Peyer's patch (tissue), 4 donors: Measurements from ENCODE around the gene CCDC85B. TPM values are rescaled to one million over a fixed set of nuclear protein-coding genes. Genes with fewer than 3 reads are reported as not detected.

ENCODE experiments used
- DNase-seq, 3 donors: peaks; one replicate each; pipeline ENCODE4 v3.0.0-alpha.2; 2017 to 2019
- H3K27ac ChIP-seq, 4 donors: fragments of 200-600 bp; sonication (generic); one replicate each; pipeline ENCODE4 v1.5.1; 2016 to 2019
- H3K27me3 ChIP-seq, 2 donors: fragments of 200-600 bp; sonication (generic); one replicate each; pipeline ENCODE4 v1.5.1; 2019
- H3K36me3 ChIP-seq, 3 donors: fragments of 200-600 bp; sonication (generic); one replicate each; pipeline ENCODE4 v1.5.1; 2016 to 2019
- H3K4me1 ChIP-seq, 4 donors: fragments of 200-600 bp; sonication (generic); one replicate each; pipeline ENCODE4 v1.5.1; 2016 to 2019
- H3K4me3 ChIP-seq, 4 donors: fragments of 200-600 bp; sonication (generic); 1 replicate in 3 of 4; 2 replicates in 1 of 4; pipeline ENCODE4 v1.5.1; 2016 to 2019; ENCODE audit warnings: mild to moderate bottlenecking in 1 of 4
- H3K9me3 ChIP-seq, 4 donors: fragments of 200-600 bp; sonication (generic); one replicate each; pipeline ENCODE4 v1.5.1; 2016 to 2019; ENCODE audit warnings: mild to moderate bottlenecking in 1 of 4
- POLR2A ChIP-seq, 2 donors: fragments of 450-650 bp; IDR thresholded peaks; one replicate each; pipeline ENCODE4 v1.5.1; 2017; ENCODE audit warnings: antibody characterized with exemption in 2 of 2, mild to moderate bottlenecking in 2 of 2, moderate library complexity in 2 of 2
- total RNA-seq, 4 donors: library from RNA; depleted of rRNA; stranded (reverse); fragments of >200 nt; gene quantifications; one replicate each; pipeline ENCODE4 v1.1.0, GENCODE V29; 2016
- TF ChIP-seq, protein P1 (sequence below), 6 experiments: fragments of 450-650 bp in 4 of 6; fragments of 200-600 bp in 2 of 6; sonication (generic) in 1 of 6; IDR thresholded peaks; one replicate each; pipeline ENCODE4 v1.5.1; 2017 to 2019; ENCODE audit warnings: antibody characterized with exemption in 6 of 6, mild to moderate bottlenecking in 3 of 6, moderate library complexity in 1 of 6

Gene CCDC85B
- total RNA-seq, 4 donors from 2014 or later = 3.5 to 12.4 (median 7.4) TPM

DNA sequence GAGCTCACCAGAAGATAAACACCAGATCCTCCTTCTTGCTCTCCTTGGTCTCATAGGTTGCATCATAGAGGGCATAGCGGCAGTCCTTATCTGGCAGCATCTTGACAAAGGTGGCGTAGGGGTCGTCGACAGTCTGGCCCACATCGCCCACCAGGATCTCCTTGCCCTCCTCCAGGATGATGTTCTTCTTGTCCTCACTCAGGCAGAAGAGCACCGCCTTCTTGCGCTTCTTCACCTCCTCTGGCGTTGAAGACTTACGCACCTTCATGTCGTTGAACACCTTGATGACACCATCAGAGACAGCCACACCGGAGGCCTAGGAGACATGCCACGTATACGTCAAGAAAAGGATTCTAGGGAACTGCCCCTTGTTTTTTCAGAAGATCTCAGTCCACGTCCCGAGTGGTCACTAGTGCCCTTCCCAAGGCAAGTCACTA lies 34.5 kb upstream of the CCDC85B start:
- peaks cover 0 to 52% (median 0%) of the 10 kb centered on the region in 3 donors for H3K36me3 ChIP-seq
- peaks cover 16 to 50% (median 17%) of the 10 kb centered on the region in 4 donors for H3K4me1 ChIP-seq

DNA sequence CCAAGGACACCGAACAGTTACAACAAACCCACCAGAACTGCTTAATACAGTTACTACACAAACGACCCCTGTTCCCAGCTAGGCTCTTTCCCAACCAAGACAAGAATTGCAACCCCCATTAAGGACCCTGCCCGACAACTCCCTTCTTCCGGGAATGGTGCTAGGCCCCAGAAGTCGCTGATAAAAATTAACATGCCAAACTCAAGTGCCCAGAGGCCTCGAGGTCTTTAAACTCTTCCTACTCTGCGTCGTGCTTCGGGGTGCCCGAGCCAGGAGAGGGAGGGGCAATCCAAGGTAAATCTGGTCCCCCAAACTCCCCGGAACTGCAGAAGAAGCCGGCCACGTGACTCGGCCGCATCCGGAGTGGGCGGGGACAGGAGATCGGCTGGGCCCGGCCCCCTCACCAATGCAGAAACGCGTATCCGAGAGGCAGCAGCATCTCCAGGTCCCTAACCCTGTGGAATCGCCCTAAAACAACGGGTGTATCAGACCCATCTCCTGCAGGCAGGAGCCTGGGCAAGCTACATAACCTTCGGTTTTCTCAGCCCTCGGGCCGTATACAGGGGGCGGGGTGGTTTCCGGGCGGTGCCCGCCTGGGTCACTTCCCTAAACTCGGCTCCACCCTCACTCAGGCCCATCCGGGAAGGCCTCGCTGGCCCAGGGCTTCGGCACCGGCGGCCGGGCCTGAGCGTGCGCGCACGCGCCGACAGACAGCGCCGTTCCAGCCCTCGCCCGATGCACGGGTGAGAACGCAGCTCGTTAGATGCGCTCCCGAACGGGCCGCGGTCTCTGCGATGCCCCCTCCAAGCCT lies 33.6 kb upstream of the CCDC85B start:
- Histone ChIP-seq H3K9me3 (no peaks in the 10 kb centered on the region), H3K4me1 (peaks cover 13 to 54% (median 19%) of the 10 kb centered on the region in 4 donors), H3K27me3 (no peaks in the 10 kb centered on the region), H3K27ac (peak overlapping the region; percentile 95 to 99 (median 97)), H3K36me3 (peaks cover 0 to 47% (median 0%) of the 10 kb centered on the region in 3 donors), H3K4me3 (peak overlapping the region; percentile 80 to 97 (median 90))
- peak; percentile 55 to 72 for TF ChIP-seq POLR2A (IDR thresholded peaks at IDR 0.05)
- TF ChIP-seq, protein P1, sequence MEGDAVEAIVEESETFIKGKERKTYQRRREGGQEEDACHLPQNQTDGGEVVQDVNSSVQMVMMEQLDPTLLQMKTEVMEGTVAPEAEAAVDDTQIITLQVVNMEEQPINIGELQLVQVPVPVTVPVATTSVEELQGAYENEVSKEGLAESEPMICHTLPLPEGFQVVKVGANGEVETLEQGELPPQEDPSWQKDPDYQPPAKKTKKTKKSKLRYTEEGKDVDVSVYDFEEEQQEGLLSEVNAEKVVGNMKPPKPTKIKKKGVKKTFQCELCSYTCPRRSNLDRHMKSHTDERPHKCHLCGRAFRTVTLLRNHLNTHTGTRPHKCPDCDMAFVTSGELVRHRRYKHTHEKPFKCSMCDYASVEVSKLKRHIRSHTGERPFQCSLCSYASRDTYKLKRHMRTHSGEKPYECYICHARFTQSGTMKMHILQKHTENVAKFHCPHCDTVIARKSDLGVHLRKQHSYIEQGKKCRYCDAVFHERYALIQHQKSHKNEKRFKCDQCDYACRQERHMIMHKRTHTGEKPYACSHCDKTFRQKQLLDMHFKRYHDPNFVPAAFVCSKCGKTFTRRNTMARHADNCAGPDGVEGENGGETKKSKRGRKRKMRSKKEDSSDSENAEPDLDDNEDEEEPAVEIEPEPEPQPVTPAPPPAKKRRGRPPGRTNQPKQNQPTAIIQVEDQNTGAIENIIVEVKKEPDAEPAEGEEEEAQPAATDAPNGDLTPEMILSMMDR (IDR thresholded peaks at IDR 0.05) = no peak
- peak; percentile 90 to 95 (median 95) for DNase-seq

More for the DNA sequence above, 34.5 kb upstream of the CCDC85B start:
- Histone ChIP-seq H3K27me3 (no peaks in the 10 kb centered on the region), H3K27ac (peak overlapping the region; percentile 95 to 99 (median 97)), H3K4me3 (peak overlapping the region; percentile 80 to 97 (median 90)), H3K9me3 (no peaks in the 10 kb centered on the region)
- DNase-seq = peak in 2 of 3 donors; percentile 46 to 52
- peak in 1 of 2 donors; percentile 14 for TF ChIP-seq POLR2A (IDR thresholded peaks at IDR 0.05)
- TF ChIP-seq, protein P1 (IDR thresholded peaks at IDR 0.05) = no peak

DNA sequence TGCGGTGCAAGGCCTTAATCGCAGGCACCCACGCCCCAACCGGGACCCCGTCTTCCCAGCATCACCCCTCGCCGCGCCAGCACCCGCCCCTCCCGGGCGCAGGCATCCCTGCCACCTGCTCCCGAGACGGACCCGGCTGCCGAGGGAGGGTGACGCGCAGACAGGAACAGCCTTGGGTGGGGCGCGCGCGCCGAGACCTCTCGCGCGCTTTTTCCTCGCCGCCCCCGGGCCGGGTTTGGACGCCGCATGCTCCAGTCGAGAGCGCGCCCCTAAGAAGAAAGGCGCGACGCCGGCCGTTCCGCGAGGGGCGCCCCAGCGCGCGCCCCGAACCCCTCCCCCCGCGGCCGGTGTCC lies 33.0 kb upstream of the CCDC85B start:
- TF ChIP-seq, protein P1 (IDR thresholded peaks at IDR 0.05) = no peak
- no peak for TF ChIP-seq POLR2A (IDR thresholded peaks at IDR 0.05)
- peak; percentile 50 to 79 (median 73) for DNase-seq
- Histone ChIP-seq H3K4me3 (peak overlapping the region; percentile 80 to 97 (median 90)), H3K9me3 (no peaks in the 10 kb centered on the region), H3K36me3 (peaks cover 0 to 47% (median 0%) of the 10 kb centered on the region in 3 donors), H3K27ac (peak overlapping the region; percentile 95 to 99 (median 97)), H3K4me1 (peaks cover 7 to 54% (median 19%) of the 10 kb centered on the region in 4 donors), H3K27me3 (no peaks in the 10 kb centered on the region)

DNA sequence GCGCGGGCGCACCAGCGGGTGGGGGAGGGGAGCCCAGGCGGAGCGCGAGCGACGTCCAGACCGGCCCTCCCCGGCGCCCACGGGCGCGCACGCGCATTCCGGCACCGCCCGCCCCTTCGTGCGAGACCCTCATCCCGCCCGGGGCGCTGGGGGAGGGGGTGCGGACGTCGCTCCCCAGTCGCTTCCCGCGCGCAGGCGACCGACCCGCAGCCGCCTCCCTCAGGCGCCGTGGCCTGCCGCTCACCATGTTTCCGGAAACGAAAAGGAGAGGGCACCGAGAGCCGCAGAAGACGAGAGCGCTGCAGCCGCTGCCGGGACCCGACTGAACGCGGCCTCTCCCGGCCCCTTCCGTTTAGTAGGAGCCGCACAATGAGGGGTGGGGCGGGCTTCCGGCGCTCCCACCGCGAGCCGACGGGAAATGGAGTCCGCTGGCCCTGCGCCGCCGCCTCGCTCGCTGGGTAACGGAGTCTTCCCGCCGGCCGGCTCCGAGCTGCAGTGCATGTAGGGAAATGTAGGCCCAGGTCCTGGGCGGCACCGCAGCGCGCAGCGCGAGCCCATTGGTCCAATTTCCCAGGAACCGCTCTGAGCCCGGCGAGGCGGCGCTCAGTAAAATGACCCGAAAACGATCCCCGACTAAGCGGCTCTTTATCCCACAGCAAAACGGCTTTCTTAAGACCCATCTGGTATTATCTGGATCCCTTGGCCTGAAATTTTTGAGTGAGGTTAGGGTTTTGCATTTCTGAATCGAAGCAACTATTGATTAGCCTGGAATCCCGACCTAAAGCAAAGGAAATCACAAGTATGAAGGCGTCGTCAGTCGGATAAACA lies 32.4 kb upstream of the CCDC85B start, which contains the start of gene CFL1:
Gene CFL1, minus strand, starts transcription at position 328 of the 828 bp plus-strand sequence. Its CDS starts 81 bp downstream, at position 247.
- no peaks in the 10 kb centered on the region for H3K27me3 ChIP-seq
- peak; percentile 97 to 99 (median 99) for DNase-seq
- peak; percentile 99 to 100 for TF ChIP-seq POLR2A (IDR thresholded peaks at IDR 0.05)
- TF ChIP-seq, protein P1 (IDR thresholded peaks at IDR 0.05) = peak in 2 of 6 experiments; percentile 1 to 2
- H3K27ac ChIP-seq = peak within 1 kb of the TSS; percentile 95 to 99 (median 97)
- H3K9me3 ChIP-seq = no peaks in the 10 kb centered on the region
- peaks cover 3 to 53% (median 19%) of the 10 kb centered on the region in 4 donors for H3K4me1 ChIP-seq
- H3K36me3 ChIP-seq = peaks cover 0 to 47% (median 0%) of the 10 kb centered on the region in 3 donors
- peak within 1 kb of the TSS; percentile 80 to 97 (median 90) for H3K4me3 ChIP-seq

DNA sequence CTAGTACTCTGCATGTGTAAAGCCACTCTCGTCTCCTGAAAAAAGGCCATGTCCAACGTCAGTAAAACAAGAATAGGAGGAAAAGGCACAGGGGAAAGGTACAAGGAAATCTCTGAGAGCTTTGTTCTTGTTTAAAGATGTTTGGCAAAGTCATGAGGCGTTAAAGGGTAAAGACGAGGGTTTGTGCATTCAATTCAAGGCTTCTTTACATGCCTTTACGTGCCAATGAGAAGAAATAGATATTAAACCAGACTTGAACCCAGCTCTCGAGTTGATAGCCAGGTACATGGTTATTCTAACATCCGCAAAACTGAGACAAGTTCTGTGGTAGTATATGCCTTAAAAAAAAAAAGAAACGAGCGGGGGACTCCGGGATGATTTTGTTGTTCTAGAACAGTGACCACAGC lies 31.8 kb upstream of the CCDC85B start:
- H3K4me1 ChIP-seq = peaks cover 0 to 47% (median 19%) of the 10 kb centered on the region in 4 donors
- H3K27me3 ChIP-seq = no peaks in the 10 kb centered on the region
- H3K36me3 ChIP-seq = peaks cover 0 to 47% (median 0%) of the 10 kb centered on the region in 3 donors
- peak overlapping the region; percentile 95 to 99 (median 97) for H3K27ac ChIP-seq
- peak overlapping the region; percentile 80 to 97 (median 90) for H3K4me3 ChIP-seq
- TF ChIP-seq, protein P1 (IDR thresholded peaks at IDR 0.05) = no peak
- TF ChIP-seq POLR2A (IDR thresholded peaks at IDR 0.05) = no peak
- H3K9me3 ChIP-seq = no peaks in the 10 kb centered on the region
- no peak for DNase-seq
